Measurements from ENCODE around the gene SLC29A4.
"Not testable (repeated sequence)": the region's sequence is repeated elsewhere in the genome, so short reads cannot be mapped to it uniquely, and the experiment has no call there.

SLC29A4 gene

DNA sequence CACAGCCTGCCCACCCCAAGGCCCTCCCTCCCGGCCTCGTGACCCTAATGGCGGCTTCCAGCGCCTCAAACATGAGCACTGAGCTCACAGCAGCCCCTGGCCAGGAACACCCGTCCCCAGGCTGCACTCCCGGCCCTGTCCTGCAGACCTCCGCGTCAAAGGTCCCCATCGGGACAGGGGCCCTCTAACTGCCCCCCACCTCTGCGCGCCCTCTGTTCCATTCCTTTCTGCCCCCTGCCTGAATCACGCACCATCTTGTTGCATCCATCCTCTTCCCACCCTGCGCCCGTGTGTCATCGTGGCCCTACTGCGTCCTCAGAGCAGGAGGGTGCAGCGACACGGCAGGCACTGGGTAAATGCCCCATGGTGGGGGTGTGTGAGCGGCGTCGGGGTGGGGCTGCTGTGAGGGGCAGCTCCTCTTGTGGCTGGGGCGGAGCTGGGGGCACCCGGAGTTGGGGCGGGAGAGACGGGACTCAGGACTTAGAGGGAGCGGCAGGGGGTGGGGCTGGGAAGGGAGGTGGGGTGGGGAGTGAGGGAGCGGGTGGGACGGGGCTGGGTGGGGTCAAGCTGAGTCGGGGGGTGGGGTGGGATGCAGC is 13.4 kb downstream of the SLC29A4 start:
- no peak for DNase-seq (ENCODE audit: low read depth in 2 of 2)

DNA sequence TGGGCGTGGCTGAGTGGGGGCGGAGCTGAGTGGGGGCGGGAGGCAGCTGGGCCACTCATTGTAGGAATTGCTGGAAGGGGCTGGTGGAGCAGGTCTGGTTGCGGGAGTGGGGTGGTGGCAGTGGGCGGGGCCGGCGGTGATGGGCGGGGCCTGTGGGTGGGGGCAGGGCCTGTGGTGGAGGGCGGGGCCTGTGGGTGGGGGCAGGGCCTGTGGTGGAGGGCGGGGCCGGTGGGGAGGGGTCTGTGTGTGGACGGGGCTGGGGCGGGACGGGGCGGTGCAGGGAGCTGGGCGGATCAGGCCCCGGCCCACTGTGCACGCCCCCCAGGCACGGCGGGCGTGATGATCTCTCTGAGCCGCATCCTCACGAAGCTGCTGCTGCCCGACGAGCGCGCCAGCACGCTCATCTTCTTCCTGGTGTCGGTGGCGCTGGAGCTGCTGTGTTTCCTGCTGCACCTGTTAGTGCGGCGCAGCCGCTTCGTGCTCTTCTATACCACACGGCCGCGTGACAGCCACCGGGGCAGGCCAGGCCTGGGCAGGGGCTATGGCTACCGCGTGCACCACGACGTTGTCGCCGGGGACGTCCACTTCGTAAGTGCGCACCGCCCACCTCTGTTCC is 14.0 kb downstream of the SLC29A4 start:
- no peak for DNase-seq (ENCODE audit: low read depth in 2 of 2)

DNA sequence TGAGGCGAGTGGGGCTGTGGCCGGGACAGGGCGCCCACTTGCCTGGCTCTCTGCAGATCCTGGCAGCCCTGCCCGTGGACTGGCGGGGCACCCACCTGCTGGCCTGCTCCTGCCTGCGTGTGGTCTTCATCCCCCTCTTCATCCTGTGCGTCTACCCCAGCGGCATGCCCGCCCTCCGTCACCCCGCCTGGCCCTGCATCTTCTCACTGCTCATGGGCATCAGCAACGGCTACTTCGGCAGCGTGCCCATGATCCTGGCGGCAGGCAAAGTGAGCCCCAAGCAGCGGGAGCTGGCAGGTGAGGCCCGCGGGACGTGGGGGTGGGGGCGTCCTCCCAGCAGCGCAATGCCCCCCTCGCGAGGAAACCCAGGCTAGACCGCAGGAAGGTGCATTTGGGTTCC is 17.6 kb downstream of the SLC29A4 start:
- no peak for DNase-seq (ENCODE audit: low read depth in 2 of 2)

DNA sequence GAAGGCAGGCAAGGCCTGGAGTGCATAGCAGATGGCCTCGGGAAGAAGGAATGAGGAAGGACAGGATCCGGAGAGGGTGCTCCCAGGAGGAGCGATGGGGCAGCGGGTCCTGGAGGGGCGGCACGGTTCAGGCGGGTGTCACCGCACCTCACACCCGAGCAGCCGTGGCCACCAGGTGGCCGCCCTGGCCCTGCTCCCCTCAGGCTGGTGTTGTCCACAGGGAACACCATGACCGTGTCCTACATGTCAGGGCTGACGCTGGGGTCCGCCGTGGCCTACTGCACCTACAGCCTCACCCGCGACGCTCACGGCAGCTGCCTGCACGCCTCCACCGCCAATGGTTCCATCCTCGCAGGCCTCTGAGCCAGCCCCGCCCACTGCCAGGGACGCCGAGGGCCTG is 19.8 kb downstream of the SLC29A4 start:
- no peak for DNase-seq (ENCODE audit: low read depth in 2 of 2)

DNA sequence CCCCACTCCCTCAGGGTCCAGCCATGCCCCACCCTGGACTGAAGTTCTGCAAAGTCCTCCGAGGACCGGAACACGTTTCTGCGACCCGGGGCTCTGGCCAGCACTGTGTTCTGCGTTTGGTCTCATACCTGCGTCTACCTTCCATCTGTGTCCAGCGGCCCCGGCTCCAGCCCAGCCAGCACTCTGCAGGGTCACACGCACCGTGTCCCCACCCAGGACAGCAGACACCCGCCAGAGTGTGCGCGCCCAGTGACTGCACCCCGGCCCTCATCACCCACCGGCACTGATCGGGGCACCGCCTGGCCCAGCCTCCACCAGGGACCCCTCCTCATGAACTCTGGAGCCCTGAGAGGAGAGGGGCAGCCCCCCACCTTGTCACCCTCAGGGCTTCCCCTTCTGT is 20.3 kb downstream of the SLC29A4 start:
- no peak for DNase-seq (ENCODE audit: low read depth in 2 of 2)

DNA sequence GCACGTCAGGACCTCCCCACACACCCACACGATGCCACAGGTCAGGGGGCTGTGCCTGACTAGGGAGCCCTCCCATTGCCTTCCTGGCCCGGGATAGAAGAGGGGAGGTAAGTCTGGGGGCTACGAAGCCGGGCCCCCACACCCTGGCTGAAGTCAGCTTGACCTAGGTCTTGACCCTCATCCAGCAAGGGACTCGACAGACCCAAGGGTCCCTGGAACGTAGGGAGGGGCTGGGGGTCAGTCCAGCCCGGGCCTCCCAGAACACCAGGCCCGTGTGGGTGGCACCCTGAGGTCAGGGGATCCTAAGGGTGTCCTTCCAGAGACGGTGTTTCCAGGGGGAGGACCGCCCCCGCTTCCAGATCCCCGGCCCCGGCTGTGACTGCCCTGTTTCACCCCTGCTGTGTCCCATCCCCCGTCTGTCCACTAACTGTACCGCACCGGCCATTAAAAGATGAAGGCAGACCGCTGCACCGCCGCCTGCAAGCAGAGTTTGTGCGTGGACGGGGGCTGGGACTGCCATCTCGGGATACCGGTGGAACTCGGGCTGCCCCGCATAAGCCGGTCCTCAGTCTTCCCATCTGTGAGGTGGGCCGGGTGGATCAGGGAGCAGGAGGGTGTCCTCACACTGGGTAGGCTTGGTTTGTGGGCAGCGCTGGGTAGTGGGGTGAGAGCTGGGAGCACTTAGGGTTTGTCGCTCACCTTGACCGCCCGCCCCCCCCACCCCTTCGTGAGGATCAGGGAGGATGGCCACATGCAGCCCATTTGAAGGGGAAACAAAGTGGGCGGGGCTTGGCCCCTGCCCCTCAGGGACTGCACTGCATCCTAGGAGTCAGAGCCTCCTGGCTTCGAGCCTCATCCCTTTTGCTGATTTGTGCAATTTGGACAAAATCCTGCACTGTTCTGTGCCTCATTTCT is 21.1 kb downstream of the SLC29A4 start:
- no peak for DNase-seq (ENCODE audit: low read depth in 2 of 2)

DNA sequence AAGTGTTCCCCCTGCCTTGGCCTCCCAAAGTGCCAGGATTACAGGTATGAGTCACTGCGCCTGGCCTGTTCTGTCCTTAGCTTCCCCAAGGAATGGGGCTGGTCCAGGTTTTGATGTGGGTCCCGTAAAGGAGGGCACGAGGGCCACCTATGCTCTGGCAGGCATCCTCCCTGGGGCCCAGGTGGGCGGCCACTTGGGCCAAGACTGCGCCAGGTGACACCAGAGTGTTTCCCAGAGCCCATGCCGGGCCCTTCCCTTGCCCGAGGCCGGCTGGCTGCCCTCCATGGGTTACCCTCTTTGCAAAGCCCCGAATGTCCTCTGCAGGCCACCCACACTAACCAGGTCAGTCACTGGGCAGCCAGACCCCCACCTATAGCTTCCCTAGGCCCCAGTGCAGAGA is 22.3 kb downstream of the SLC29A4 start:
- DNase-seq (ENCODE audit: low read depth in 2 of 2): not testable (repeated sequence)

DNA sequence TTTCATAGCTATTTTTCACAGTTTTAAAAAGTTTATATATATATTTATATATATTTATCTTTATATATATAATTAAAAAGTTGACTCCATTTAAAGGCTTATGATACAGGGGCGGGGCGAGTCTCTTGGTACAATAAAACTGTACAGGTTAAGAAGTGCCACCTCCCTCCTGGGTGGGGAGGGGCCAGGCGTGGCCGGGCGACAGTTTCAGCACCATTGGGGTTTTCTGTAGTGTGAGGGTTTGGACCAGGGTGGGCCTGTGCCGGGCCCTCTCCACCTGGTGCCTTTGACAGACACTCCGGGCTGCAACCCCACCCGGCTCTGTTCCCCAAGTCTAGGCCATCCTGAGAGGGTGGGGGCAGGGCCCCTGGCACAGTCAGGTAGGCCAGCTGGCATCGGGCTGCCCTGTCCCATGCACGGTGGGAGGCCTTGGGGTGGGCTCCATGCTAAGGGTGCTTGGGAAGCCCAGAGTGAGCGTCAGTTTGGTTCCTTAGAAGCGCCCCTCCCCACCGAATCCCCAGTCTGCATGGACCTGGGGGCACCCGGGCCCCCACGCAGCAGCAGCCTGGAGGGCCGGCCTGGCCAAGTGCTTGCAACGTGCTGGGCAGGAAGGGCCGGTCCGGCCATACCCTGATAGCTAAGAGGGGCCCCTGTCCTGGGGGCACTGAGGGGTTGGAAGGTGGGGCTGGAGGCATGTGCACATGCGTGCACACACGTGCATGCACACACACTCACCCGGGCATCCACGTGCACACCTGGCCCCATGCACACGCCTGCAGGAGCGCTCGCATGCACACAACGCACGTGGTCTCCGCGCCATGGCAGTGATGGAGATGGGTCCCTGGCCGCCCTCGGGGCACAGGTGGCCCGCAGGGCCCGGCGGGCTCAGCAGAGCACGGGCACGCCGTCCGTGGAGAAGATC is 24.7 kb downstream of the SLC29A4 start:
- not testable (repeated sequence) for DNase-seq (ENCODE audit: low read depth in 2 of 2)

DNA sequence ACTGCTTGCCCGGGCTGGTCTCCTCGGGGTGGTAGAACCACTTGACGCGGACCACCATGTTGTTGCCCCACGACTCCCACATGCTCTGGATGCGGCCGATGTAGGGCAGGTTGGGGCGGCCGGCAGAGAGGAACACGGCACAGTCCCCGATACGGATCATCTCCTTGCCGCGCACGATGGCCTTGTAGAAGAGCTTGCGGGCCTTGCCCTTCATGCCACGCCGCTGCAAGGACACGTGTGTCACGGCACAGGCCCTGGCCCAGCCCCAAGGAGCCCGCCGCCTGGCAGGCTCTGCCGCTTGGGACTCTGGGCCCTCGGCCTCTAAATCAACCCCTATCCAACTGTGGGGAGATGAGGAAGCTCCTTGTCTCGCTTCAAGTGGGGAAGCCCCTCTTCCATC is 26.4 kb downstream of the SLC29A4 start:
- no peak for DNase-seq (ENCODE audit: low read depth in 2 of 2)

DNA sequence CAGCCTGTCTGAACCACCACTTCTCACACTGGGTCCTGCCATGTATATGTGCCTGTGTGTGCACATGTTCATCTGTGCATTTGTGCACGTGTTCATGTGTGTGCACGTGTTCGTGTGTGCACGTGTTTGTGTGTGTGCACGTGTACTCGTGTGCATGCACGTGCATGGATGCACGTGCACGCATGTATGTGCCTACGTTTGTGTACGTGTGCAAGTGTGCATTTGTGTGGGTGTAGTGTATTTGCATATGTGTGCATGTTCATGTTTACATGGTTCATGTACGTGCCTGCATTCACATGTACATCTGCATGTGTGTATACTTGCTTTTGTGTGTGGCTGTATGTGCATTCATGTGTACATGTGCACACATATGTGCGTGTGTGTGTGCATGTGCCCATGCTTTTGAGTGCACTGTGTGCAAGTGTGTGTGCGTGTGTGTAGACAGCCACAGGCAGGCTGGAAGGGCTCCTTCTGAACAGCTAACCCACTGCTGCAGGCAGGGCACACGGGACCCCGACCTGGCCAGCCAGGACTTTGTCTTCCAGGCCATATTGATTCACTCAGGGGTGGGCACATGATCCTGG is 28.2 kb downstream of the SLC29A4 start:
- no peak for DNase-seq (ENCODE audit: low read depth in 2 of 2)

DNA sequence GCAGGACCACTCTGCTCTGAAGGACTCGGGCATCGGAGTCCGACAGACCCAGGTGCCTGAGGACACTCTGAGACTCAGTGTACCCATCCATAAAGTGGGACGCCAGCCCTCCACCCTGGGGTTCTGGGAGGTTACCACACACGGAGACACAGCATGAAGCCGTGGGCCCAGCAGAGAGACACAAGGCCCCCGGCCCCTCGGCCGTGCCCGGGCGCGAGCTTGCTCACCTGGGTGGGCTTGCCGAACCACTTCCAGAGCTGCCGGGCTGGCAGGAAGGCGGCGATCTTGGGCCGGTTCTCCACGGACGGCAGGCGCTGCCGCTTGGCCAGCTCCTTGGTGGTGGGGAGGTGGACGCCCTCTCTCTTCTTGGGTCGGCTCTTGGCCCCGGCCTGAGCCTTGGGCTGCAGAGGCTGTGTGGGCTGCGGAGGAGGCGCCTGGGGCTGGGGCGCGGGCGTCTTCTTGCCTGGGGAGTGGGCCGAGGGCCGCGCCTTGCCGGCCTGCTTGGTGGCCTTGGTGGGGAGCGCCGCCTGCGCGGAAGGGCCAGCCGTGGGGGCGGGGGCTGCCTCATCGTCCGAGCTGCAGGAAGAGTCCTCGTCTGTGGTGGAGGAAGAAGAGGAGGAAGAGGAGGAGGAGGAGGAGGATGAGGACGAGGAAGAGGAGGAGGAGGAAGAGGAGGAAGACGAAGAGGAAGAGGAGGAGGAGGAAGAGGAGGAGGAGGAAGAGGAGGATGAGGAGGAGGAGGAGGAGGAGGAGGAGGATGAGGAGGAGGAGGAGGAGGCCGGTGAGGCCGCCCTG is 29.7 kb downstream of the SLC29A4 start:
- not testable (repeated sequence) for DNase-seq (ENCODE audit: low read depth in 2 of 2)

DNA sequence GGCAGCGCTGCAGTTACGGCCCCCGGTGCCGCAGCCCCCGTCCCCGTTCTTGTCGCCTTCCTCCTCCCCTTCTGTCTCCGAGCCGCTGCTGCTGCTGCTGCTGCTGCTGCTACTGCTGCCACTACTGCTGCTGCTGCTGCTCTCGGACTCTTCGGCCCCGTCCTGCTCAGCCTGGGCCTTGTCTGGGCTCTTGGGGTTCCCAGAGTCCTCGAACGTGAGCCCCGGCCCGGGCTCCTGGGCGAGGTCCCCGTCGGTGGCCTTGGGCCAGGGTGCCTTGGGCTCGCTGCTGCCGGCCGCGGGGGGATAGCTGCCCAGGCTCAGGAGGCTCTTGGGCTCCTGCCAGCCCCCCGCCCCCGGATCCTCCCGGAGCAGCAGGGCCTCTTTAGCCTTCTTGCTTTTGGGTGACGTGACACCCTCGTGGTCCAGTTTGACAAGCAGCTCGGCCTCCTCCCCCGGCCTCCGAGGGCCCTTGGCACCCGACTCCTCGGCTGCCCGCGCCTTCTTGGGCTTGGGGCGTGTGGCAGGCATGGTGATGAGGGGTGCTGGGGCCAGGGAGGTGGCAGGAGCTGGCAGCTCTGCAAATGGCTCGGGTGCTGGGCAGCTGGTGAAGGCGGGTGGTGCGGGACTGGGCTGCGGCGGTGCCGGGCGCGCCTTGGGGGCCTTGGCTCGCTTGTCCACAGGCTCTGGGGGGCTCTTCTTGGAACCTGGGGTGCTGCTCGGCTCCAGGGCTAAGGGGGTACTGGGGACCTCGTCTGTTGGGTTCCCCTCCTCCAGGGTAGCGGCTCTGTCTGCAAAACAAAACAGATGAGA is 30.5 kb downstream of the SLC29A4 start:
- not testable (repeated sequence) for DNase-seq (ENCODE audit: low read depth in 2 of 2)

DNA sequence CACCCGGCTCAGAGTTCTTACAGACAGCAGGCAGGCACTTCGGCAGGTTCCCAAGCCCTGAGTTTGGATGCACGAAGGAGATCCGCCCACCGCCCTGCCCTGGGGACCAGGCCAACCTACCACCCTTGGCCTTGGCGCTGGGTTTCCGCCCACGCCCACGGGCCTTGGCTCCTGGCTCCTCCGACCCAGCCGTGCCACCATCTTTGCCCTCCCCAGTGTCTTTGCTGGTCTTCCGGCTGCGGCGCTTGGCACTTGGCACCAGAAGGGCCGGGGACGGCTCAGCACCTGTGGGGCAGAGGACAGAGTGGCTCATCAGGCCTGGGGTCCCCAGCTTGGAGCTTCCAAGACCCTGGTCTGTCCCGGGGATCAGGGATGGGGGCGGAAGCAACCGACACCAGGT is 32.1 kb downstream of the SLC29A4 start:
- no peak for DNase-seq (ENCODE audit: low read depth in 2 of 2)

DNA sequence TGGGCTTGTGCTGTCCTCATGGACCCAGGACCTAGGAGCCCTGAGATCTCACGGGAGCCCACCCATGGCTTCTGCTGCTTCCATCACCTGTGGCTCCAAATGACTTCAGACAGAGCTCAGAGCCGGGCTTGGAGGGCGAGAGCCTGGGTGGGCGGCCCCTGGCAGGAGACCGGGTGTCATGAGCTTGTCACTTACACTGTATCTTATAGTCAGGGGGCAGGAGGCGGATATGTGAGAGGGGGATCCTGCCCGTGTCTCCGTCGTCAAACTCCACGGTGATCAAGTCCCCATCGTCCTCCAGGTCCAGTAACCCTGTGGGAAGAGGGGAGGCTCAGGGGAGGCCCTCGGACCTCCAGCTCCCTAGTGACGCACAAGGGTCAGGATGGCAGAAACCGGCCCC is 33.0 kb downstream of the SLC29A4 start:
- no peak for DNase-seq (ENCODE audit: low read depth in 2 of 2)

DNA sequence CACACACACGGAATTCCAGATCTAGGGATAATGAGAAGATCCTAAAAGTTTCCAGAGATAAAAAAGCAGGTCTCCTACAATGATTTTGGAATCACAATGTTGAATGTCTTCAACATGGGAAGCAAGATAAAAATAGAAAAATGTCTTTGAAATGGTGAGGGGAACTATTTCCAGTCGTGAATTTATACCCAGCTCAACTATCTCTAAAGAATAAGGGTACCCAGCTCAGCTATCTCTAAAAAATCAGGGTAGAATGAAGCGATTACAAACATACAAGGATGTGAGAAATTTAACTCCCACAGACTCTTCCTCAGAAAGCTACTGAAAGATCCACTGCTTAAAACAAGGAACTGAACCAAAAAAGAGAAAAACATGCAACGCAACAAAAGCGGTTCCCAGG is 35.9 kb downstream of the SLC29A4 start:
- DNase-seq (ENCODE audit: low read depth in 2 of 2): not testable (repeated sequence)

DNA sequence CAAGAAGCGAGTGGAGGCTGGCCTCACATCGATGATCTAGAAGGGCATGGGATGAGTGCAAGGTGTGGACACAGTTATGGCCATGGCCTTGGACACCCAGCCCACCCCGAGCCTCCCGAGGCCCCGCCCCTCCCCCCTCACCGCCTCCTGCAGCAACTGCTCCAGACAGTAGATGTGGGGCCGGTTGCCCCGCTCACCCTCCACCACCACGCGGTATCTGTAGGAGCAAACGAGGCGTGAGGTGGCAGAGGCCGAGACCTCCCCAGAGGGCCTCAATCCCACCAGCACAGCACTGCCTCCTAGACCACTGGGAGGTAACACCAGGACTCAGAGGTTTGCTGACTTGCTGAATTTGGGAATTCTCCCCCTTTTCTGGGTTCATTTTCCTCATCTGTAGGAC is 37.6 kb downstream of the SLC29A4 start:
- DNase-seq (ENCODE audit: low read depth in 2 of 2): no peak

DNA sequence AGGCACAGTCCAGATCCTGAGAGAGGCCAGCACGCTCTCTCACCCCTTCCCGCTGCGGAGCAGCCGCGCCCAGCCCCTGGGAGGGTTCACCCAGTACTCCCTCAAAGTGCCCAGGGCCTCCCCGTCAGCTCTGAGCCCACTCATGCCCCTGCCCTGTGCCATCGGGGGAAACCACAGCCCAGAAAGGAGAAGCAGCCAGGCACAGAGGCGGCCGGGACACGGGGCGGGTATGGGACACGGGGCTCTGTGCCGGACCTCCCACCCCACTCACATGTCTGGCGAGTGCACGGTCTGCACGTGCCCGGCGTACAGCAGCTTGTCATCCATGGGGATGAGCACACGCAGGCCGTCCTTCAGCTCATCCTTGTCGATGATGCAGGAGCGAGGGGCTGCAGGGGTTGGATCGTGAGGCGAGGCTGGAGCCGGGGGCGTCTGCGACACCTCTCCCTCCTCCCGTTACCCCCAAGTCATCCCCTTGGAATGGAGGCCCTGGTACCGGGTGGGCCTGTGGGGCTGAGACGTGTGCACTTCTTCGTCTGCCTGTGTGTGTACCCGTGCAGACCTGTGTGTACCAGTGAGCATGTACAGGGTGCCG is 38.2 kb downstream of the SLC29A4 start:
- no peak for DNase-seq (ENCODE audit: low read depth in 2 of 2)

DNA sequence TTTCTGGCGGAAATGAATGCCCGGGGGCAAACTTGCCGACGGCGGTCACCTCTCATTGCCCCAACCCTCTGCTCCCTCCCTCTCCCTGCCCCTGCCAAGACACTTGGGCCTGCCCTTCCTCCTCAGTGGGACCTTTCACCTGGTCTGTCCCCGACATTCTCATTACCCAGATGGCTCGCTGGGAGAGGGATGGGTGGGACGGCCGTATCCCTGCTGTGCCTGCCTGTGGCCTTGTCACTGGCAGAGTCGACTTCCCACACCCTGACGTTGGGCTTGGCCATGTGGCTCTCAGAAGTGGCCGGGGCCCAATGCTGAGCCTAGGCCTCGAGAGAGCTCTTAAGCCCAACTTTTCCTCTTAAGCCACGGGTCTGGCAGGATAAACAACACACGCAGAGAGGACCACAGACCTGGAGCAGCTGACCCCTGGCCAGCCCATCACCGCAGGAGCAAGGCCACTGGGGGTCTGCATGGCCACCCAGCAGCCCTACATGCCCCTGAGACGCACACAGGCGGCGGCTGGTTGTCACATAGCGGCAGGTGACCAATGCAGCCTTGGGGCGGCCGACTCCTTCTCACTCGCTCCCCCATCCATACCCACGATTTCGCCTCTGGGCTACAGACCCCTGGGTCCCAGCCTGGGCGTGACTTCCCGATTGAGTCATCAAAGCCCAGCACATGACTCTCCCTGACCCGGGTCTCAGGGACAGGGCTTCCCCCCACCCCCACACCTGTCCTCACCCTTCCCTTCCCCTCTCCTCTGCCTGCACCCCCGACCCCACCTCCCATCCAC is 40.1 kb downstream of the SLC29A4 start:
- no peak for DNase-seq (ENCODE audit: low read depth in 2 of 2)

Measured in fibroblast of skin of left quadriceps (primary cell).